OCI-LY1 (cell line): ENCODE results near the gene SCN3A.

Experiments
- H2AFZ ChIP-seq: fragments of 200-600 bp; sonication (generic), shearing (Covaris generic); 2 replicates; pipeline ENCODE4 v1.6.0; 2014; ENCODE audit warnings: antibody characterized with exemption, mild to moderate bottlenecking, low read length
- H3F3A ChIP-seq: fragments of 200-600 bp; sonication (generic), shearing (Covaris generic); 2 replicates; pipeline ENCODE4 v1.6.0; 2014; ENCODE audit warnings: mild to moderate bottlenecking, antibody characterized with exemption, low read length, moderate library complexity; ENCODE audit not compliant: insufficient read depth
- H3K27ac ChIP-seq: fragments of 200-600 bp; sonication (generic); 2 replicates; pipeline ENCODE4 v1.5.1; 2014; ENCODE audit warnings: low read length, mixed run types, mild to moderate bottlenecking, low read depth; ENCODE audit not compliant: poor library complexity, severe bottlenecking
- H3K27me3 ChIP-seq: fragments of 200-600 bp; sonication (generic); 2 replicates; pipeline ENCODE4 v1.6.0; 2014; ENCODE audit warnings: antibody characterized with exemption, mild to moderate bottlenecking, low read length, moderate library complexity; ENCODE audit not compliant: insufficient read depth
- H3K36me3 ChIP-seq: fragments of 200-600 bp; sonication (generic); 2 replicates; pipeline ENCODE4 v1.6.1; 2014; ENCODE audit warnings: mild to moderate bottlenecking, antibody characterized with exemption, low read length, moderate library complexity, mixed read lengths; ENCODE audit not compliant: insufficient read depth
- H3K4me1 ChIP-seq: fragments of 200-600 bp; sonication (generic); 2 replicates; pipeline ENCODE4 v1.5.1; 2014; ENCODE audit warnings: mild to moderate bottlenecking, low read length, moderate library complexity; ENCODE audit not compliant: insufficient read depth, severe bottlenecking
- H3K4me2 ChIP-seq: fragments of 200-600 bp; sonication (generic), shearing (Covaris generic); 2 replicates; pipeline ENCODE4 v1.6.1; 2014; ENCODE audit warnings: low read length
- H3K4me3 ChIP-seq: fragments of 200-600 bp; sonication (generic); 2 replicates; pipeline ENCODE4 v1.5.1; 2014; ENCODE audit warnings: low read length, low read depth, mild to moderate bottlenecking, mixed read lengths; ENCODE audit not compliant: poor library complexity, severe bottlenecking
- H3K79me2 ChIP-seq: fragments of 200-600 bp; shearing (Covaris generic); 2 replicates; pipeline ENCODE4 v1.6.1; 2016; ENCODE audit warnings: mixed run types, low read length, mixed read lengths; ENCODE audit not compliant: insufficient read depth
- H3K9ac ChIP-seq: fragments of 200-600 bp; sonication (generic), shearing (Covaris generic); 2 replicates; pipeline ENCODE4 v1.6.1; 2014; ENCODE audit warnings: mild to moderate bottlenecking, low read length, mixed read lengths
- H3K9me2 ChIP-seq: fragments of 200-600 bp; sonication (generic), shearing (Covaris generic); 2 replicates; pipeline ENCODE4 v1.6.1; 2014; ENCODE audit warnings: low read depth, mild to moderate bottlenecking, low read length, mixed read lengths
- H3K9me3 ChIP-seq: fragments of 200-600 bp; shearing (Covaris generic); 2 replicates; pipeline ENCODE4 v1.6.1; 2014; ENCODE audit warnings: low read length, mixed read lengths
- H4K20me1 ChIP-seq: fragments of 200-600 bp; sonication (generic), shearing (Covaris generic); 2 replicates; pipeline ENCODE4 v1.6.0; 2016; ENCODE audit warnings: mild to moderate bottlenecking, low read length; ENCODE audit not compliant: insufficient read depth
- CTCF ChIP-seq: fragments of 200-600 bp; sonication (generic), shearing (Covaris generic); IDR thresholded peaks from 2 replicates; pipeline ENCODE4 v1.5.1; 2017; ENCODE audit warnings: mild to moderate bottlenecking, antibody characterized with exemption, low read length, moderate library complexity, mixed read lengths
- EZH2 ChIP-seq: fragments of 200-600 bp; sonication (generic), shearing (Covaris generic); IDR thresholded peaks from 2 replicates; pipeline ENCODE4 v1.8.0; 2017; ENCODE audit warnings: borderline replicate concordance, mixed run types, mild to moderate bottlenecking, antibody characterized with exemption, low read length, moderate library complexity, mixed read lengths

SCN3A gene

GRCh38 chr2:165060411-165060810, 143.4 kb downstream of the SCN3A start:
- Histone ChIP-seq H3K36me3 (no peaks in the 10 kb centered on the region), H3F3A (no peaks in the 10 kb centered on the region), H2AFZ (no peak overlapping the region), H3K4me1 (no peaks in the 10 kb centered on the region), H3K79me2 (no peaks in the 10 kb centered on the region), H3K4me3 (no peak overlapping the region), H4K20me1 (no peaks in the 10 kb centered on the region), H3K9ac (no peak overlapping the region), H3K27me3 (no peaks in the 10 kb centered on the region), H3K4me2 (no peak overlapping the region), H3K9me2 (no peaks in the 10 kb centered on the region), H3K9me3 (no peaks in the 10 kb centered on the region), H3K27ac (no peak overlapping the region)
- TF ChIP-seq CTCF (no peak), EZH2 (no peak)

GRCh38 chr2:165058476-165059265, 145.2 kb downstream of the SCN3A start:
- Histone ChIP-seq H3K9me3 (no peaks in the 10 kb centered on the region), H3K27ac (no peak overlapping the region), H4K20me1 (no peaks in the 10 kb centered on the region), H3K79me2 (no peaks in the 10 kb centered on the region), H3F3A (no peaks in the 10 kb centered on the region), H3K4me2 (no peak overlapping the region), H3K27me3 (no peaks in the 10 kb centered on the region), H3K9ac (no peak overlapping the region), H3K4me1 (no peaks in the 10 kb centered on the region), H3K9me2 (no peaks in the 10 kb centered on the region), H3K36me3 (no peaks in the 10 kb centered on the region), H2AFZ (no peak overlapping the region), H3K4me3 (no peak overlapping the region)
- no peak for TF ChIP-seq CTCF
- no peak for TF ChIP-seq EZH2

DNA sequence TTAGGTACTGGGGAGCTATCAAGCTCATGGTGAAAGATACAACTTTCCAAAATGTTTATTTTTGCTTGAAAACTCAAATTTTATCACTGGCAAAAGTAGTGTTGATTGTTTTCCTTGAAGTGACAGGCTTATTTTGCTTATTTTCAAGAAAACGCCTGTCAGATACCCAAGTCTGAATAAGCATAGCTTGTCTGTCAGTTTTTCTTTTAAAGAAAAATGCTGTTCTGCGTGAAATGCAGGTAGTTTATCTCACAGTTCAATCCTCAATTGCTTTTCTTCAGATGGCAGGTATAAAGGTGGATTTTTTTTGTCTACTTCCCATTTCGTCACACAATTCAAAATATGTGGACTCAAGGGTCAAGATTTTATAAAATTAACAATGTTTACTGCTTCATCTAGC, 145.9 kb downstream of the SCN3A start:
- H3K27ac ChIP-seq = no peak overlapping the region
- H3K4me1 ChIP-seq = no peaks in the 10 kb centered on the region
- no peak overlapping the region for H2AFZ ChIP-seq

More for the DNA sequence above, 145.9 kb downstream of the SCN3A start:
- no peaks in the 10 kb centered on the region for H3K9me2 ChIP-seq
- no peak for TF ChIP-seq CTCF
- no peak for TF ChIP-seq EZH2
- no peak overlapping the region for H3K9ac ChIP-seq
- no peak overlapping the region for H3K4me2 ChIP-seq
- no peak overlapping the region for H3K4me3 ChIP-seq
- no peaks in the 10 kb centered on the region for H4K20me1 ChIP-seq
- no peaks in the 10 kb centered on the region for H3K9me3 ChIP-seq
- H3K27me3 ChIP-seq = no peaks in the 10 kb centered on the region
- no peaks in the 10 kb centered on the region for H3F3A ChIP-seq
- H3K79me2 ChIP-seq = no peaks in the 10 kb centered on the region
- no peaks in the 10 kb centered on the region for H3K36me3 ChIP-seq
